ENCODE measurements around the gene RGS1. TPM values are rescaled to one million over a fixed set of nuclear protein-coding genes. Genes with fewer than 3 reads are reported as not detected.

RGS1 gene
- total and polyA plus RNA-seq, 12 donors = 0.30 to 7.2 (median 0.96) TPM

DNA sequence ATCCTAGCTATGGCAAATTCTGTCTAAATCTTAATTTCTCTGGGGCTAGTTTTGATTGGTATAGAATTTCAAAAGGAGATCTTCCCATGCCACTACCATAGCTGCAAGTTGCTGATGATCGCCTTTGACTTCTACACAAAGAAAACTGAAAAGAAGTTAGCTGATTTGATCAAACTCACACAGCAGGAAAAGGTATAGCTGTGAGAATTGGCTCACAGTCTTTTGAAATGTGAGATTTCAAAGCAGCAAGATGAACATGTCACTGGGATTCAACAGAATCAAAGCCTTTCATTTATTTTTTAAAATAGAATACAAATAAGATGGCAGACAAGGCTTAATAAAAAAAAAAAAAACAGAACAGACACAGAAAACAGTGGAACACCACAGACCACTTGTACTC is 7.5 kb upstream of the RGS1 start:
- Histone ChIP-seq H3K4me3 (no peak overlapping the region), H3K36me3 (no peaks in the 10 kb centered on the region), H3K4me1 (peaks cover 0 to 4% (median 0%) of the 10 kb centered on the region in 9 donors), H3K27ac (no peak overlapping the region), H3K27me3 (no peaks in the 10 kb centered on the region), H3K9me3 (peaks cover 0 to 13% (median 0%) of the 10 kb centered on the region in 11 donors)
- intact Hi-C loops (cut with DNase I) = no loop called here
- no peak for ATAC-seq
- DNase-seq = no peak
- 90 to 93% methylated on average over 1 of the region's 1 CpG for WGBS, 2 donors
- TF ChIP-seq CTCF (IDR thresholded peaks at IDR 0.05) = no peak

DNA sequence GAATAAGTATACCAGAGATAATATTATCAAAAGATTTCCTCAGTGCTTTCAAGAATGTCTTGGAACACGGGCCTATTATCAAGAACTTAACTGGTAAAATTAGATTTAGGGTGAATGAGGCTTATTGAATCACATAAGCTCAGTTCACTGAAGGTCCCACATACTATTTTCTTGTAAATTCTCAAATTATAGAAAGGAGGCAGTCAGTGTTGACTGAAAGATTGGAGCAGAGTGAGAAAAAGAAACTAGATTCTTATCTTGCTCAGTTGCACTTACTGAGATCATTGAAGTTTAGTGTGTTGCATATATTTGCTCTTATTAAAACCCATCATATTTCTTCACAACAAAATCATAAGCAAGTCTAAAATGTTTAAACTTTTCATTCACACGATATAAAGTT is 3.9 kb upstream of the RGS1 start:
- no peak for DNase-seq
- Histone ChIP-seq H3K27ac (peak overlapping the region in 1 of 10 donors; percentile 9), H3K4me1 (peaks cover 0 to 19% (median 0%) of the 10 kb centered on the region in 9 donors), H3K27me3 (no peaks in the 10 kb centered on the region), H3K9me3 (peaks cover 0 to 13% (median 0%) of the 10 kb centered on the region in 11 donors), H3K36me3 (no peaks in the 10 kb centered on the region), H3K4me3 (no peak overlapping the region)
- 69 to 73% methylated on average over 2 of the region's 2 CpGs for WGBS, 2 donors
- intact Hi-C loops (cut with DNase I) = no loop called here
- no peak for ATAC-seq
- no peak for TF ChIP-seq CTCF (IDR thresholded peaks at IDR 0.05)

GRCh38 chr1:192573499-192573898 is 2.1 kb upstream of the RGS1 start:
- ATAC-seq (peak in 3 of 8 donors; percentile 27 to 61 (median 57)), DNase-seq (no peak)
- Histone ChIP-seq H3K9me3 (peaks cover 0 to 13% (median 0%) of the 10 kb centered on the region in 11 donors), H3K27ac (no peak overlapping the region), H3K36me3 (no peaks in the 10 kb centered on the region), H3K27me3 (no peaks in the 10 kb centered on the region), H3K4me1 (peaks cover 0 to 19% (median 0%) of the 10 kb centered on the region in 9 donors), H3K4me3 (no peak overlapping the region)
- intact Hi-C loops (cut with DNase I) = no loop called here
- 43 to 95% methylated on average over 1 of the region's 1 CpG for WGBS, 2 donors
- TF ChIP-seq CTCF (IDR thresholded peaks at IDR 0.05) = no peak

DNA sequence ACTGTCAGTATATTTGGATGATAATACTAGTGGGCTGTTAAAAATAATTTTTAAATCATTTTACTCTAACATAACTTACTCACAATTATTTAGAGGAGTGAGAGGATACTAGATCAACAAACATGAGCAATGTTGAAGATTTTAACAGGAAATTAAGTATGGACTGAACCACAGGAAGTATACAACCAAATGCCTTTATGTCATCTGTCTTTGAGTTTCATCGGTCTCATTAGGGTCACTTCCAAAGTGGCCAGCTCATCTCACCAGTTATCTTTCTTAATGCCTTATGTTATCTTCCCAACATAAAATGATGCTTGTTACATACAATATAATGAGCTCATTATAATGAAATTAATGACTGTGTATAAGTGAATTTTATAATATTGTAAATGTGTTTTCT is 1.5 kb upstream of the RGS1 start:
- no peak for ATAC-seq
- Histone ChIP-seq H3K27ac (peak overlapping the region in 1 of 10 donors; percentile 27), H3K4me1 (peaks cover 0 to 20% (median 0%) of the 10 kb centered on the region in 9 donors), H3K4me3 (no peak overlapping the region), H3K27me3 (no peaks in the 10 kb centered on the region), H3K9me3 (peaks cover 0 to 13% (median 0%) of the 10 kb centered on the region in 11 donors), H3K36me3 (peaks cover 0 to 1% (median 0%) of the 10 kb centered on the region in 9 donors)
- WGBS, 2 donors = 45 to 56% methylated on average over 1 of the region's 1 CpG
- intact Hi-C loops (cut with DNase I) = no loop called here
- DNase-seq = no peak
- no peak for TF ChIP-seq CTCF (IDR thresholded peaks at IDR 0.05)

Data from heart right ventricle (tissue), 16 donors.